ENCODE measurements around the gene GTF2A1. TPM values are rescaled to one million over a fixed set of nuclear protein-coding genes. Genes with fewer than 3 reads are reported as not detected.

Gene GTF2A1
- total RNA-seq, result 10 to 100 TPM; 34.2 to 36.0 TPM

DNA sequence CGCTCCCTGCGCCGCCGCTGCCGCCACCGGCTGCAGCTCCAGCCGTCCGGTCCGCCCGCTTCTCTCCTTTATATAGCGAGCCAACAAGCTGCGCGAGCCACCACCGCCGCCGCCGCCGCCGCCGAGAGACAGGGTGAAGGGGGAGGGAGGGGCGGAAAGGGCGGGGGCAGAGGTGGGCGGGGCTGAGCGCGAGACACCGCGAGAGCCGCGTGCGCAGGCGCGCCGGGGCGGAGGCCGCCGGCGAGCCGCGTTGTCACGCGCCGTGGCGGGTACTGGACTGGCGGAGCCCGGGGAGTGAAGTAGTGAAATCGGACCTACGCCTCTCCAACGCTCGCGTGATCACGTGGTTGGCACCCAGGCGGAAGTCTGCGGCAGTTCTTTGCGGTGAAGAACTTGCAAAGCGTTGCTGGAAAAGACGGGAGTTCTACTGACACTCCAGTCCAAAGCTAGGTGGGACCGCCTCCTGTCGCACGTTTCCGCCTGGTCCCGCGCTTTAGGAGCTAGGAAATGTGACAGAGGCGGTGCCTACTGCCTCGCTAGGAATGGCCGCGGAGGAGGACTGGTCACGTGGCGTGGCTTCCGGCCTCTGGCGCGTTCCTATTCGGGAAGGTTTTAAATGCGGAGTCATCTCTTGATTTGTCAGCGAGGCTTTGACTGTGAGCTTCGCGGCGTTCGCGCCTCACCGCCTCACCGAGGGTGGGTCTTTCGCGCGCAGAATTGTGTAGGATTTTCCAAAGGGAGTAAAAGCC lies at the start of gene GTF2A1:
Gene GTF2A1, minus strand, starts transcription at position 130 of the 749 bp plus-strand sequence. CDS start 441 bp downstream, outside the sequence.
- Mint-ChIP-seq H3K9me3 (peaks cover 2% of the 10 kb centered on the region), H3K27ac (peak within 1 kb of the TSS; percentile 100), H3K4me3 (peak within 1 kb of the TSS; percentile 99), H3K27me3 (peaks cover 2% of the 10 kb centered on the region), H3K36me3 (ENCODE audit: low read depth) (peaks cover 28% of the 10 kb centered on the region), H3K4me1 (peaks cover 40% of the 10 kb centered on the region)
- DNase-seq, result peak; percentile 96
- CTCF ChIA-PET, result interaction anchor here (0.7 to 1.8 kb wide), 8 partner anchors 29 to 288 kb away, joined by 3 to 13 read pairs (median 3); no protein-coding TSS in a partner anchor
- POLR2A ChIA-PET, result interaction anchor here (0.6 to 2.0 kb wide), 30 partner anchors 10 to 313 kb away, joined by 3 to 20 read pairs (median 5); partner anchors contain the start of genes CEP128 and SEL1L

DNA sequence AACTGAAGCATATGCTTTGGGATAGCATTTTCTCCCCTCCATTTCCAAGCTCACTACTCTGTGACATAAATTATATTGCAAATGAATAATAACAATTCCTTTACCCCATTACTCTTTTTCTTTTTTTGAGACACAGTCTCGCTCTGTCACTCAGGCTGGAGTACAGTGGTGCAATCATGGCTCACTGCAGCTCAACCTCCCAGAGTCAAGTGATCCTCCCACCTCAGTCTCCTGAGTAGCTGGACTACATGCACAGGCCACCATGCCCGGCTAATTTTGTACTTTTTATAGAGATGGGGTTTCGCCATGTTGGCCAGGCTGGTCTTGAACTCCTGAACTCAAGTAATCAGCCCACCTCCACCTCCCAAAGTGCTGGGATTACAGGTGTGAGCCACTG lies 49.2 kb upstream of the GTF2A1 start:
- no peak overlapping the region for H3K4me3 Mint-ChIP-seq
- POLR2A ChIA-PET, result interaction anchor here (0.6 kb wide), 1 partner anchor 232 kb away, joined by 3 read pairs; no protein-coding TSS in a partner anchor
- no peak for DNase-seq
- H3K27me3 Mint-ChIP-seq, result peaks cover 27% of the 10 kb centered on the region
- no peaks in the 10 kb centered on the region for H3K9me3 Mint-ChIP-seq
- CTCF ChIA-PET, result interaction anchor here (0.9 to 9.5 kb wide), 10 partner anchors 9 to 263 kb away, joined by 3 to 118 read pairs (median 4); no protein-coding TSS in a partner anchor
- peaks cover 10% of the 10 kb centered on the region for H3K4me1 Mint-ChIP-seq
- no peaks in the 10 kb centered on the region for H3K36me3 Mint-ChIP-seq (ENCODE audit: low read depth)
- no peak overlapping the region for H3K27ac Mint-ChIP-seq

DNA sequence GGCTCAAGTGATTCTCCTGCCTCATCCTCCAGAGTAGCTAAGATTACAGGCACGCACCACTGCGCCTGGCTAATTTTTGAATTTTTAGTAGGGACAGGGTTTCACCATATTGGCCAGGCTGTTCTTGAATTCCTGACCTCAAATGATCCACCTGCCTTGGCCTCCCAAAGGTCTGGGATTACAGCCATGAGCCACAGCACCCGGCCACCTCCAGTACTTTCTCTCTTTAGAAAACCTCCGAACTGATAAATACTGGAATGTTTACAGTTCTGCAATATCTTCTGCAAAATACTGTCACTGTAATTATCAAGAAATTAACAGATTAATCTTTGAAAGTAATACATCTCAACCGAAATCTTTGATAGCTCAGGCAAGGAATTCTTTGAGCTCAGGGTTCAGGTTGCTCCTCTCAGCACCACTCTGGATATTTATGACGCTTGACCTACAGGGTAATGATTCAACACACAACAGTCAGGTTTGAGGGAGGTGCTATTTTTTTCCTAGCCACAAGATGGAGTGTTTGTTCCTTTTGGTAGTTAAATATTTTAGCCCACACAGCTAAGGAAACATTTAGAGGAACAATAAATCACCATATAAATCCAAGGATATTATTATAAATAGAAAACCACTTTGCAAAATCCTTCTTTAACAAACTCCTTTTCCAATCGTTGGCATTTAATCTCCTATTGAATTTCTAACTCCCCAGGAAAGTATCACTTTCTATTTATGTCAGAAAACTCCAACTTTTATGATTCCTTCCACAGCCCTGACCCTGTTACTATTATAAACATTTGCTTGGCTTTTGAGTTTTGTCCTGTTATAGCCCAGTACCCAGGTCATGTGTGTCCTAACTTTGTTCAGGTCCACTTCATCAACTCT lies 48.6 kb upstream of the GTF2A1 start:
- H3K4me3 Mint-ChIP-seq, result no peak overlapping the region
- DNase-seq, result no peak
- ChIA-PET POLR2A (interaction anchor here (0.6 kb wide), 1 partner anchor 233 kb away, joined by 3 read pairs; no protein-coding TSS in a partner anchor), CTCF (interaction anchor here (0.9 to 9.5 kb wide), 13 partner anchors 9 to 272 kb away, joined by 3 to 118 read pairs (median 4); no protein-coding TSS in a partner anchor)
- no peaks in the 10 kb centered on the region for H3K36me3 Mint-ChIP-seq (ENCODE audit: low read depth)
- peaks cover 10% of the 10 kb centered on the region for H3K4me1 Mint-ChIP-seq
- H3K27me3 Mint-ChIP-seq, result peaks cover 27% of the 10 kb centered on the region
- H3K27ac Mint-ChIP-seq, result no peak overlapping the region
- H3K9me3 Mint-ChIP-seq, result no peaks in the 10 kb centered on the region

DNA sequence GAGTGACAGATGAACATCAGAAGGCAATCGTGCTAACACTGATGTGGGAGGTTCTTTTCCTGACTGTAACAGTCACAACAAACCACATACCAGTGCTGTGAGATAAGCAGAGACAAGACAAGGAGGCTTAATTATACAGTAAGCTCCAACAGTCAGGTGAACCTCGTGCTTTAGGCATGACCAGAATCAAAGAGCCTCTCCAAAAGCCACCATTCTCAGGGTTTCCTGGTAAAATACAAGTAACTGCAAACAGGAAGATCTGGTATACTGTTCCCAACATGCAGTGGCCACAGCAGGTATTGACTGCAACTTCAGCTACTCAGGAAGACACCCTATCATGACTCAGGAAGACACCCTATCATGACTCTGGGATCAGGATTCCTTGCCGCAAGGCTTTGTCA lies 47.3 kb upstream of the GTF2A1 start:
- Mint-ChIP-seq H3K27me3 (peaks cover 31% of the 10 kb centered on the region), H3K27ac (no peak overlapping the region), H3K9me3 (no peaks in the 10 kb centered on the region), H3K4me3 (no peak overlapping the region), H3K36me3 (ENCODE audit: low read depth) (no peaks in the 10 kb centered on the region), H3K4me1 (peaks cover 10% of the 10 kb centered on the region)
- ChIA-PET POLR2A (no interaction called here), CTCF (interaction anchor here (0.5 to 9.5 kb wide), 5 partner anchors 9 to 243 kb away, joined by 3 to 118 read pairs (median 7); no protein-coding TSS in a partner anchor)
- DNase-seq, result no peak

DNA sequence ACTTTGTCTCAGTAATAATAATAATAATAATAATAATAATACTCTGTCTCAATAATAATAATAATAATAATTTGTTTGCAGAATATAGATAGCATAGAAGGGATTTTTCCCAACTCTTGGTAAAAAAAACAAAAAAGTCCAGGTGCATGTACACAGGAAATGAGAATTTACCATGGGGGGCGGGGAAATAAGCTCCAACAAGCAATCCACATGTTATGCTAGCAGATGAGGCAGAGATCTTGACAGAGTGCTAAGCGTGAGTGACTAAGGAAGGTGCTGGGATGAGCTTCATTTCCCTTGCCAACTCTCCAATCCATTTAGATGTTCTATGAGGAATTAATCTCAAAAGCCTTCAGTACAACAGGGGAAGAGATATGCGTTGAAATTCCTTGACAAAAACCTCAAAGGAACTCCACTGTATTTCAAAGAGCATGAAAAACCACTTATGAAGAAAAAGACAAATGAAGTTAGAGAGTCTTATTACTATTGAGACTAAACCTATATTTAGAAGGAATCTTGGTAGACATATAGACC lies 44.9 kb upstream of the GTF2A1 start:
- Mint-ChIP-seq H3K27me3 (peaks cover 40% of the 10 kb centered on the region), H3K4me1 (peaks cover 10% of the 10 kb centered on the region), H3K27ac (no peak overlapping the region), H3K9me3 (no peaks in the 10 kb centered on the region), H3K36me3 (ENCODE audit: low read depth) (no peaks in the 10 kb centered on the region), H3K4me3 (no peak overlapping the region)
- CTCF ChIA-PET, result interaction anchor here (0.6 to 9.5 kb wide), 3 partner anchors 189 to 376 kb away, joined by 3 to 118 read pairs (median 9); no protein-coding TSS in a partner anchor
- POLR2A ChIA-PET, result no interaction called here
- no peak for DNase-seq

DNA sequence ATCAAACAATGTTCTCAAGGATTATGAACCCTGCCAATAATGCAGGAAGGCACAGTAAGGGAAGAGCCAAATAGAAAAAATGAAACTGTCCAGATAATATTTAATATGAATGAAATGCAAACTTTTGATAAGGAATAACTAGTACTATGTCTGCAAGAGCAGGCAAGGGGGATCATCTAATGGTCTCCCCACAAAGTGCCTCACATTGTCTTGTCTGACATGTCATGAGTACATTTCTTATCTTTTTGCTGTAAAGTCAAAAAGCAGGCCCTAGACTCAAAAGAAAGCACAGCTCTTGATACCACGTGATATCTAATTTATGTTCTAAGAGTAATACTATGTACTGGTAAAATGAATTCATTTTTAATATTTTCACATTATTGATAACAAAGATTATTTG lies 43.9 kb upstream of the GTF2A1 start:
- no peak overlapping the region for H3K4me3 Mint-ChIP-seq
- H3K4me1 Mint-ChIP-seq, result peaks cover 10% of the 10 kb centered on the region
- CTCF ChIA-PET, result interaction anchor here (9.5 kb wide), 1 partner anchor 190 kb away, joined by 118 read pairs; no protein-coding TSS in a partner anchor
- POLR2A ChIA-PET, result no interaction called here
- peaks cover 40% of the 10 kb centered on the region for H3K27me3 Mint-ChIP-seq
- no peaks in the 10 kb centered on the region for H3K9me3 Mint-ChIP-seq
- no peak for DNase-seq
- H3K36me3 Mint-ChIP-seq (ENCODE audit: low read depth), result no peaks in the 10 kb centered on the region
- no peak overlapping the region for H3K27ac Mint-ChIP-seq

DNA sequence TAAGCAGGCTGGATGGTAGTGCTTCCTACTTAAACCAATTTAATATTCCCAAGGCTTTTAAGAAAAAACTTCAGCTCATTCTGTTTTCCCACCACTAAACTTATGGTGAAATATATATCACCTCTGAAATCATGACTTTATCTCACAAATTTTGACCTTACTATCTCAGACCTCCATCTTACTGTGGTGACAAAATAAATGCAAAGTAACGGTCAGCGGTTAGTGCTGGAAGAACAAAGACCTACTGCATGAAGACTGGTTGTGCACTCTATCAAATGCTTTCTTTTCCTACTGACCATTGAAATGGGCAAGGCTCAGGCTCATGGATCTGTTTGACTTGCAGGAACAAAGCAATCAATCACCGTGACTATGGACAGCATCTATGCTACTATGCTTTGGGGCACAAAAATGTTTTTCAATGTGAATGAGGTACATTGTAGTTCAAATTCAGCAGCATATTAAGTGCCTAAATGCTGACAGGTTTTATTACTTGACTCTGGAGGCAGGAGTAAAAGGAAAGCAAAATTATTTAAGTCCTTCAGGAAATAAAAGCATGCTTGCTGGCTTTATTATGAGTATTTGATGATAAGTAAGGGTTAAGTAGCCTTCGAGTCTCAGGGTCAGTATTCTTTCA lies 43.1 kb upstream of the GTF2A1 start:
- no peaks in the 10 kb centered on the region for H3K9me3 Mint-ChIP-seq
- H3K36me3 Mint-ChIP-seq (ENCODE audit: low read depth), result no peaks in the 10 kb centered on the region
- CTCF ChIA-PET, result no interaction called here
- H3K27me3 Mint-ChIP-seq, result peaks cover 38% of the 10 kb centered on the region
- H3K27ac Mint-ChIP-seq, result no peak overlapping the region
- H3K4me1 Mint-ChIP-seq, result peaks cover 10% of the 10 kb centered on the region
- H3K4me3 Mint-ChIP-seq, result no peak overlapping the region
- DNase-seq, result no peak
- POLR2A ChIA-PET, result no interaction called here

DNA sequence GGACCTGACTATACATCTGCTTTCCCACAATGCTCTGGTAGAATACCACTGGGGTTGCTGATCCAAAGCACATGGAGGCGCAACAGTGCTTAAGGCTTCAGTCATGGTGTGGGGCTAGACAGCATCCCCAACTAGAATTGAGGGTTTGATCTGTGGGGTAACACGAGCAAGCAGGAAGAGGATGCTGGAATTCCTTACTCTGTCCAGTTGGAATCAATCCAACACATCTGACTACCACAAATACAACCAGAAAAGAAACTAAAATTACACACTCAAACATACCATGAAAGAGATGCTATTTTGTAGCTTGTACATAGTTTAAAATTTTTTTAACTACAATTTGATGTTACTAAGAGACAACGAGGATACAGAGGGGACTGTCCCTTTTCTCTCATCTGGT lies 40.4 kb upstream of the GTF2A1 start:
- Mint-ChIP-seq H3K9me3 (no peaks in the 10 kb centered on the region), H3K27me3 (peaks cover 17% of the 10 kb centered on the region), H3K27ac (no peak overlapping the region), H3K4me1 (no peaks in the 10 kb centered on the region), H3K36me3 (ENCODE audit: low read depth) (no peaks in the 10 kb centered on the region), H3K4me3 (no peak overlapping the region)
- DNase-seq, result no peak
- ChIA-PET CTCF (interaction anchor here (1.0 to 1.1 kb wide), 2 partner anchors 8 to 204 kb away, joined by 3 read pairs; no protein-coding TSS in a partner anchor), POLR2A (no interaction called here)

DNA sequence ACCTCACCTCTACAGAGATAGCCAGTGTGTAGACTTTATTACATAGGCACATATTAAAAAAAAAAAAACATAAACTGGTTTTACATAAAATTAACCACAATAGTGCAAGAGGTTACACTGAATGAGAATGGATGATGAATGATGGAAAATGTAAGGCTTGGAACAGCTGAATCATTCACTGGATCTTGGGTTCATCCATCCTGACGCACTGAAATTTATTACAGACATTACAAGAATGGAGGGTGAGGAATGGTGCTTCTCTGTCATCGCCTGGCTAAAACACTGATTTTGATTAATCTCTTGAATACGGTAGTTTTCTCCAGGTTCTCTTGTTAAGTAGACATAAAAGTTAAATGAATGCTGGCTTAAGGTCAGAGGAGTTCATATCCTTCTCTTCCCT lies 40.0 kb upstream of the GTF2A1 start:
- no peaks in the 10 kb centered on the region for H3K4me1 Mint-ChIP-seq
- H3K36me3 Mint-ChIP-seq (ENCODE audit: low read depth), result no peaks in the 10 kb centered on the region
- peaks cover 16% of the 10 kb centered on the region for H3K27me3 Mint-ChIP-seq
- H3K4me3 Mint-ChIP-seq, result no peak overlapping the region
- ChIA-PET POLR2A (no interaction called here), CTCF (interaction anchor here (1.0 to 1.1 kb wide), 2 partner anchors 9 to 204 kb away, joined by 3 read pairs; no protein-coding TSS in a partner anchor)
- H3K27ac Mint-ChIP-seq, result no peak overlapping the region
- no peak for DNase-seq
- H3K9me3 Mint-ChIP-seq, result no peaks in the 10 kb centered on the region

DNA sequence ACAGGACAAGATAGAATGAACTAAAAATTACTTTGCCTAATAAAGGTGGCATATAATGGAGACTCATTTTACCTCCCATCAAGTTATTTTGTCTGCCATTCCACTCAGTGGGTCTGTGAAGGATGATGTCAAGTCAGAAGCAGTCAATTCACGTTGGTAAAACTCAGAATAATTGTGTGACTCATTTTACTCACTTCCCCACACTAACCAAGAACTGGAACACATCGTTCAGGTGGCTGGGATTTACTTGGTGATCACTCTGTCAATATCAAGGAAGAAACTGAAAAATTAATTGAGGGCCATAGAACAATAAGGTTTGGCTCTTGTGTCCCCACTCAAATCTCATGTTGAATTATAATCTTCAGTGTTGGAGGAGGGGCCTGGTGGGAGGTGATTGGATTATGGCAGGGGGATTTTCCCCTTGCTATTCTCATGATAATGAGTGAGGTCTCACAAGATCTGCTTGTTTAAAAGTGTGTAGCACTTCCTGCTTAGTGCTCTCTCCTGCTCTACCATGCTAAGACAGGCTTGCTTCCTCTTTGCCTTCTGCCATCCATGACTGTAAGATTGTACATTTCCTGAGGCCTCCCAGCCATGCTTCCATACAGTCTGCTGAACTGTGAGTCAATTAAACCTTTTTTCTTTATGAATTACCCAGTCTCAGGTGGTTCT lies 35.7 kb upstream of the GTF2A1 start:
- no peaks in the 10 kb centered on the region for H3K9me3 Mint-ChIP-seq
- CTCF ChIA-PET, result no interaction called here
- H3K4me1 Mint-ChIP-seq, result no peaks in the 10 kb centered on the region
- H3K27me3 Mint-ChIP-seq, result no peaks in the 10 kb centered on the region
- no peak for DNase-seq
- H3K27ac Mint-ChIP-seq, result no peak overlapping the region
- POLR2A ChIA-PET, result no interaction called here
- no peaks in the 10 kb centered on the region for H3K36me3 Mint-ChIP-seq (ENCODE audit: low read depth)
- H3K4me3 Mint-ChIP-seq, result no peak overlapping the region

DNA sequence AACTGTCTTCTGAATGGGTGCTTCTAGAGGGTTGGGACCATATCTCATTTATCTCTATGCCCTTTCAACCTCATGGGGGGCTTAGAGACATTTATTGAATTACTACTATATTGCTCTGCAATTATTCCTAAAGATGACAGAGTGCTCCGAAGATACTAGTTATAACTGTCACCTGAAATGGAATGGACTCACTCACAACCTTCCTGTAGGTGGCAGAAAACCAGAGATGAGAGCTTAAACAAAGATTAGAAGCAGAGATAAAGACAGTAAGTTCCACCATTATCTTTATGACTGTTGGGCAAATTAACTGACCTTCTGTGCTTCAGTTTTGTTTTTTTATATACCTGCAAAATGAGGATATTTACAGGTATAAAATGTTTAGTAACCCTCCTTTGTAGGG lies 31.5 kb upstream of the GTF2A1 start:
- no peak for DNase-seq
- H3K9me3 Mint-ChIP-seq, result no peaks in the 10 kb centered on the region
- POLR2A ChIA-PET, result no interaction called here
- H3K27me3 Mint-ChIP-seq, result no peaks in the 10 kb centered on the region
- no peak overlapping the region for H3K27ac Mint-ChIP-seq
- H3K4me3 Mint-ChIP-seq, result no peak overlapping the region
- no peaks in the 10 kb centered on the region for H3K36me3 Mint-ChIP-seq (ENCODE audit: low read depth)
- CTCF ChIA-PET, result interaction anchor here (1.1 kb wide), 1 partner anchor 298 kb away, joined by 4 read pairs; no protein-coding TSS in a partner anchor
- no peaks in the 10 kb centered on the region for H3K4me1 Mint-ChIP-seq

DNA sequence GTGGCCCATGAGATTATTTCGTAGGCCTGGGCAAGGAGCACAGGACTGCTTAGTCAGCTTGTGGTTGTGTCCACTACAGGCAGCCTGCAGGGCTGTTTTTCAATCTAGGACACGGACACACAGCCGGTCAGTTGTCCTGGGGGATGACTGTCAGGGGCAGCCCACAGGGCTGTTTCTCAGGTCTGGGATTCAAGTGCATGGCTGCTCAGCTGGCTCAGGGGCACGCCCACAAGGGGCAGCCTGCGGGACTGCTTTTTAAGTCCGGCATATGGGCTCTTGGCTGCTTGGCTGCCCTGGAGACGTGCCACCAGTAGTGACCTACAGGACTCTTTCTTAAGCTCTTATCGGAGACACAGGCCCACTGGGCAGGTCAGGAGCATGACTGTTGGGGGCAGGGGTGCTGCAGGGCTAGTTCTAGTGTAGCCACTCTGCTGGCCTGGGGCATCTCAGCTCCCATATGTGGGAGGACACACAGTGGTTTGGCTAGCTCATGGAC lies 26.6 kb upstream of the GTF2A1 start:
- Mint-ChIP-seq H3K27me3 (peaks cover 2% of the 10 kb centered on the region), H3K27ac (no peak overlapping the region), H3K4me1 (no peaks in the 10 kb centered on the region), H3K9me3 (peaks cover 3% of the 10 kb centered on the region), H3K4me3 (no peak overlapping the region), H3K36me3 (ENCODE audit: low read depth) (peaks cover 3% of the 10 kb centered on the region)
- ChIA-PET CTCF (interaction anchor here (0.9 kb wide), 1 partner anchor 217 kb away, joined by 3 read pairs; no protein-coding TSS in a partner anchor), POLR2A (no interaction called here)
- DNase-seq, result no peak
